D721Med (cell line): Measurements from ENCODE around the gene XYLT1.

Experiments
- DNase-seq: peaks from one replicate; pipeline ENCODE4 v3.0.0; 2011; ENCODE audit warnings: low spot score; ENCODE audit not compliant: insufficient read length
- FAIRE-seq: peaks from 2 replicates; lab custom pipeline; 2011; peaks lifted over from hg19 to GRCh38; lab: Jason Lieb, UNC
- TF ChIP-seq, protein P1 (sequence below): IDR thresholded peaks from 2 replicates; pipeline ENCODE4 v1.5.1; 2012; ENCODE audit warnings: mild to moderate bottlenecking, control low read depth; ENCODE audit not compliant: insufficient read depth; ENCODE audit errors: missing control alignments

The XYLT1 gene

DNA sequence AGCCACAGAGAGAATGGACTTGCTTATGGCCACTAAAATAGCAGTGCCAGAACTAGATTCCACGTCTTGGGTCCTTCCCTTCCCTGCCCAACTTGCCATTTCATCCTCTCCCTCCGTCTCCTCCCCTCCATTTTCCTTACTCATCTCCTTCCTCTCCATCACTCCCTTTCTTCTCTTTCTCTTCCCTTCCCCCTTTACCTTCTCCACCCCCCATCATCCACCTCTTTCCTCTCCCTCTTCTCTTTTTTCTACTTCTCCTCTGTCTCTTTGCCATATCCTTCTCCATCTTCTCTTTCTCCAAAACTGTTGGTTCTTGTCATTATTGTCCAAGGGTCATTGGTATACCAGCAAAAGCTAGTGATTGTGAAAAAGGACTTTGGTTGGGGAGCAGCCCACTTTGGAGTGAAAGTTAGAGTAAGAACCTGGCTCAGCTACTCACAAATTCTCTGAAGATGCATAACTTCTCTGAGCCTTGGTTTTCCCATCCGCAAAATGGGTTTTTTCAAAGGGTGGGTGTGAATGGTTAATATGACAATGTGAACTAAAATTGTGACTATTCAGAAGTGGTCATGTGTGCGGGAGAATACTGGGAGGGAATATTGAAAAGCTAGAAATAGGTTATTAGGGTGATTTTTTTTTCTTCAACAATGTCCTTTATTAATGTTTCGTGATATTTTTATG lies 393.8 kb downstream of the XYLT1 start:
- TF ChIP-seq, protein P1, sequence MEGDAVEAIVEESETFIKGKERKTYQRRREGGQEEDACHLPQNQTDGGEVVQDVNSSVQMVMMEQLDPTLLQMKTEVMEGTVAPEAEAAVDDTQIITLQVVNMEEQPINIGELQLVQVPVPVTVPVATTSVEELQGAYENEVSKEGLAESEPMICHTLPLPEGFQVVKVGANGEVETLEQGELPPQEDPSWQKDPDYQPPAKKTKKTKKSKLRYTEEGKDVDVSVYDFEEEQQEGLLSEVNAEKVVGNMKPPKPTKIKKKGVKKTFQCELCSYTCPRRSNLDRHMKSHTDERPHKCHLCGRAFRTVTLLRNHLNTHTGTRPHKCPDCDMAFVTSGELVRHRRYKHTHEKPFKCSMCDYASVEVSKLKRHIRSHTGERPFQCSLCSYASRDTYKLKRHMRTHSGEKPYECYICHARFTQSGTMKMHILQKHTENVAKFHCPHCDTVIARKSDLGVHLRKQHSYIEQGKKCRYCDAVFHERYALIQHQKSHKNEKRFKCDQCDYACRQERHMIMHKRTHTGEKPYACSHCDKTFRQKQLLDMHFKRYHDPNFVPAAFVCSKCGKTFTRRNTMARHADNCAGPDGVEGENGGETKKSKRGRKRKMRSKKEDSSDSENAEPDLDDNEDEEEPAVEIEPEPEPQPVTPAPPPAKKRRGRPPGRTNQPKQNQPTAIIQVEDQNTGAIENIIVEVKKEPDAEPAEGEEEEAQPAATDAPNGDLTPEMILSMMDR: no peak
- DNase-seq: no peak
- no peak for FAIRE-seq

DNA sequence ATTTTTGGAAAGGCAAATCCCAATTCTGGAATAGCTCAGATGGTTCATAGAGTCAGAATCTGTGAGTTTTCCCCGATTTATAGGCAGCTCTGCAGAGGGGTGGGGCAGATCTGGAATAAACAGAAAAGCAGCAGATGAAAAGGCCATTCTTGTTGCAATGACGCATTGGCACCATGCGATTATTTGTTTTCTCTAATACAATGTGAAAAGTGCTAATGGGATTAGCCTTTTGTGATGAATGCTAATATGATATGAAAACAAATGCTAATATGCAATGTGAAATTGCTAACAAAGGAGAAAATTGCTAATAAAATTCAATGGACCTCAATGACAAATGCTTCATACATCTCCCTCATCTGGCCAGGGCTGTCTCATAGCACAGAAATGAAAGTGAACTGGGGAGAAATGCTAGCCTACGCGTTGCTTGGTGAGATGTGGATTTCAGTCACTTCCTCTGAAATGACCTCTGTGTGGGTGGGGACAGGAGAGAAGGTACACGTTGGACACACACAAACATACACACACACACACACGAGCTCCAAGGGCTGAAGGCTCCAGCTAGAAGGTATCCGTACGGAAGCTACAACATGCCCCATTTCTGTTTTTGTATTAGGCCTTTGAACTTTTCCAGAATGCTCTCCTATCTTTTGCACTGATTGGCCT lies 394.5 kb downstream of the XYLT1 start:
- DNase-seq (no peak), FAIRE-seq (no peak)
- TF ChIP-seq, protein P1: no peak

DNA sequence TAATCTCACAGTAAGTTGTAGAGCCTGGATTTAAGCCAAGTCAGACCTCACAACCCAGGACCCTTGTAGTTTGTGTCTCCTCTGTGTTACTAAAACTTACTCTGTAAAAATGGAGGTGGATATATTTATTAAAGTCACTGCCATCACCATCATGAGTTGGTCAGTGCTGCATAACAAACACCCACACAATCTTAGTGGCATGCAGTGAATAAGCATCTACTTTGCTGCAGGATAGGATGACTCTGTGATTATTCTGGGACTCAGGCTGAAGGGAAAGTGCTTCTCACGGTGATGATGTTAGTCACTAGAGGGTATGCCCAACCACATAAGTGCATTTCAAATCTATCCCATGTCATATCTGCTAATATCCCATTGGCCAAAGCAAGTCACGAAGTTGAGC lies 398.7 kb downstream of the XYLT1 start:
- FAIRE-seq: no peak
- TF ChIP-seq, protein P1: no peak
- no peak for DNase-seq

DNA sequence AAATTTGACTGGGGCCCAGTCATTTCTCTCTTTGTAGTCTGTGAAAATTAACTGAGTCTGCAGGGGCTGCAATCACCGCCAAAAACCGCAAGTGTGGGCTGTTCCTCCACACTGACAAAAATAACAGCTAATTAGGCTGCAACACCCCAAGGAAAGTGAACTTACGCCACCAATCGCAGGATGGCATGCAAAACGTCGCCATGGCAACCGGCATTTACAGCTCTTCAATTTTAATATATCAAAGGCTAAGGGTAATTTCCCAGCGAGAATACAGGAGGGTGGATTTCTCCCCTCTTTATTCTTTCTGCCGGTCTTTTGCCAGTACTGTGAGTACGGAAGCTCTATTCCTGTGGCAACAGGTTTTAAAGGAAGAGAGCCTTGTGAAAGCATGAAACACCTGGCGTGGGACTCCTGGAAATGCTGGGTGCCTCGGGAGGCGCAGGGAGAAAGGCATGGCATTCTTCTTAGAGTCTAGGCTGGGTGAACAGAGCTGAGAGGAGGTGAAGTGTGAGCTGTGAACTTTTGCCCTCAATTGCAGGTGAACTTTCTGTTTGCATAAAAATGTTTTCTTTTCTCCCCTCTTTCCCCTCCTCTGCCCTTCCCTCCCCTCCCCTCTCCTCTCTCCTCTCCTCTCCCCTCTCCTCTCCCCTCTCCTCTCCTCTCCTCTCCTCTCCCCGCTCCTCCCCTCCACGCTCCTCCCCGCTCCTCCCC lies 399.7 kb downstream of the XYLT1 start:
- FAIRE-seq (no peak), DNase-seq (no peak)

DNA sequence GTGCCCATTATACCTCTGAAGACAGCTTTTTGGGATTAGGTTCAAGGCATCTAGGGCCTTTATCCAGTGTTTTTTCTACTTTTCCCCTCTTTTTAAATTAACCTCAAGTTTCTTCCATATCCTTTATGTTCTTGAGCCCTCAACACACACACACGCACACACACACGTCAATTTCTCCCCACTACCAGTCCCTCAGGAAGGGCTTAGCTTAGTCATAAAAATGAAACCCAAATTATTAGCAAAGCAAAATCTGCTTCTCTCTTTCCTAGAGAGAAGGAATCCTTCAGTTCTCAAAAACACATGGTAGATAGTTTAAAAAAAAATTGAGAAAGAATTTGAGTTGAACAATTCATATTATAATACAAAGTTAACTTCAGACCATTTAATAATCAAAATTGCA lies 401.1 kb downstream of the XYLT1 start:
- TF ChIP-seq, protein P1: no peak
- DNase-seq (no peak), FAIRE-seq (no peak)

More for the DNA sequence above, 399.7 kb downstream of the XYLT1 start:
- TF ChIP-seq, protein P1: no peak

DNA sequence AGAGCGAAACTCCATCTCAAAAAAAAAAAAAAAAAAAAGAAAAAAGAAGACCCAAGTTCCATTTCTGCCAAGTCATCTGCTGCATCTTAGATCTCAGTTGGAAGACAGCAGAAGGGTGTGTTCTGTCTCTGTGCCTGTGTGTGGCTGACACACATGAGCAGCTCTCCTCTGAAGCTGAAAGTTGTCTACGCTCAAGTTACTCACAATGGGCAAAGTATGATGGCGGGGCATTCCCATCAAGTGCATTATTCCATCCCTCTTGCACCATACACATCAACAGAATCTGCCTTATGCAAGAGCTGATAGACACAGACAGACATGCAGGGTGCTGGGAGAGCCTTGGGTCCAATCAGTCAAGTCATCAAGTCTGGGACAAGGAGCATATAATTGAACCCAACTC lies 402.2 kb downstream of the XYLT1 start:
- FAIRE-seq (no peak), DNase-seq (no peak)
- TF ChIP-seq, protein P1: no peak
